ENCODE measurements around the gene PLCL2. TPM values are rescaled to one million over a fixed set of nuclear protein-coding genes. Genes with fewer than 3 reads are reported as not detected.
"Not testable (repeated sequence)": the region's sequence is repeated elsewhere in the genome, so short reads cannot be mapped to it uniquely, and the experiment has no call there.

PLCL2 gene
- total RNA-seq, 1 experiment from 2014 or later: 3.0 TPM

DNA sequence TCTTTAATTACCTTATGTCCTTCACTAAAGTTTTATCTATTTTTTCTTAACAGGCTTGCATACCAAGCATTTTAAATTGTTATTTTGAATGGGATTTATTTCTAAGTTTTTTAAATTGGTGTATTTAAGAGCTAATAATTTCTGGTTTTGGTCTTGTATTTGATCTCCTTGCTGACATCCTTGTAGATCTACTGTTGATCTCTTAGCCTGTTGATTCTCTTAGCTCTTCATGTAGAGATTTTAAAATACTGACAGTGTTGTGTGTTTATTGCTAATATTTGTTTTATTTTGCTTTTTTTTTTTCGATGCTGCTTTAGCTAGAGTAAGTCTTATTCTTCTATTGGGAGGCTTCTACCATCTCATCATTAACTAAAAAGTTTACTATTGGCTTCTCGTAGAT, 65.5 kb downstream of the PLCL2 start:
- in situ Hi-C loops (cut with HindIII; ENCODE audit: low pct_unique_long_range_greater_than_20kb, low sequenced_read_pairs) (no loop called here), intact Hi-C loops (cut with micrococcal nuclease; ENCODE audit: unreplicated experiment) (no loop called here)
- Histone ChIP-seq H3K4me1 (ENCODE audit: control insufficient read depth, insufficient read depth, low read length) (no peaks in the 10 kb centered on the region), H3K9me3 (ENCODE audit: control insufficient read depth, insufficient read depth, low read depth, low read length) (no peaks in the 10 kb centered on the region), H3K36me3 (ENCODE audit: control insufficient read depth, insufficient read depth, low read length) (no peaks in the 10 kb centered on the region), H3K27me3 (ENCODE audit: control insufficient read depth, insufficient read depth, low read length) (no peaks in the 10 kb centered on the region), H3K4me3 (ENCODE audit: low read depth in 2 of 2, low read length in 2 of 2) (no peak overlapping the region), H3K27ac (ENCODE audit: low read length) (no peak overlapping the region)
- ATAC-seq (no peak), DNase-seq (ENCODE audit: low read depth, low spot score) (no peak)
- TF ChIP-seq, protein P1, sequence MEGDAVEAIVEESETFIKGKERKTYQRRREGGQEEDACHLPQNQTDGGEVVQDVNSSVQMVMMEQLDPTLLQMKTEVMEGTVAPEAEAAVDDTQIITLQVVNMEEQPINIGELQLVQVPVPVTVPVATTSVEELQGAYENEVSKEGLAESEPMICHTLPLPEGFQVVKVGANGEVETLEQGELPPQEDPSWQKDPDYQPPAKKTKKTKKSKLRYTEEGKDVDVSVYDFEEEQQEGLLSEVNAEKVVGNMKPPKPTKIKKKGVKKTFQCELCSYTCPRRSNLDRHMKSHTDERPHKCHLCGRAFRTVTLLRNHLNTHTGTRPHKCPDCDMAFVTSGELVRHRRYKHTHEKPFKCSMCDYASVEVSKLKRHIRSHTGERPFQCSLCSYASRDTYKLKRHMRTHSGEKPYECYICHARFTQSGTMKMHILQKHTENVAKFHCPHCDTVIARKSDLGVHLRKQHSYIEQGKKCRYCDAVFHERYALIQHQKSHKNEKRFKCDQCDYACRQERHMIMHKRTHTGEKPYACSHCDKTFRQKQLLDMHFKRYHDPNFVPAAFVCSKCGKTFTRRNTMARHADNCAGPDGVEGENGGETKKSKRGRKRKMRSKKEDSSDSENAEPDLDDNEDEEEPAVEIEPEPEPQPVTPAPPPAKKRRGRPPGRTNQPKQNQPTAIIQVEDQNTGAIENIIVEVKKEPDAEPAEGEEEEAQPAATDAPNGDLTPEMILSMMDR (IDR thresholded peaks at IDR 0.05): no peak
- TF ChIP-seq, protein P2, sequence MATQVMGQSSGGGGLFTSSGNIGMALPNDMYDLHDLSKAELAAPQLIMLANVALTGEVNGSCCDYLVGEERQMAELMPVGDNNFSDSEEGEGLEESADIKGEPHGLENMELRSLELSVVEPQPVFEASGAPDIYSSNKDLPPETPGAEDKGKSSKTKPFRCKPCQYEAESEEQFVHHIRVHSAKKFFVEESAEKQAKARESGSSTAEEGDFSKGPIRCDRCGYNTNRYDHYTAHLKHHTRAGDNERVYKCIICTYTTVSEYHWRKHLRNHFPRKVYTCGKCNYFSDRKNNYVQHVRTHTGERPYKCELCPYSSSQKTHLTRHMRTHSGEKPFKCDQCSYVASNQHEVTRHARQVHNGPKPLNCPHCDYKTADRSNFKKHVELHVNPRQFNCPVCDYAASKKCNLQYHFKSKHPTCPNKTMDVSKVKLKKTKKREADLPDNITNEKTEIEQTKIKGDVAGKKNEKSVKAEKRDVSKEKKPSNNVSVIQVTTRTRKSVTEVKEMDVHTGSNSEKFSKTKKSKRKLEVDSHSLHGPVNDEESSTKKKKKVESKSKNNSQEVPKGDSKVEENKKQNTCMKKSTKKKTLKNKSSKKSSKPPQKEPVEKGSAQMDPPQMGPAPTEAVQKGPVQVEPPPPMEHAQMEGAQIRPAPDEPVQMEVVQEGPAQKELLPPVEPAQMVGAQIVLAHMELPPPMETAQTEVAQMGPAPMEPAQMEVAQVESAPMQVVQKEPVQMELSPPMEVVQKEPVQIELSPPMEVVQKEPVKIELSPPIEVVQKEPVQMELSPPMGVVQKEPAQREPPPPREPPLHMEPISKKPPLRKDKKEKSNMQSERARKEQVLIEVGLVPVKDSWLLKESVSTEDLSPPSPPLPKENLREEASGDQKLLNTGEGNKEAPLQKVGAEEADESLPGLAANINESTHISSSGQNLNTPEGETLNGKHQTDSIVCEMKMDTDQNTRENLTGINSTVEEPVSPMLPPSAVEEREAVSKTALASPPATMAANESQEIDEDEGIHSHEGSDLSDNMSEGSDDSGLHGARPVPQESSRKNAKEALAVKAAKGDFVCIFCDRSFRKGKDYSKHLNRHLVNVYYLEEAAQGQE (IDR thresholded peaks at IDR 0.05; ENCODE audit: insufficient read depth in 1 of 2, low read depth in 2 of 2, low read length in 1 of 2): no peak
- TF ChIP-seq POLR2AphosphoS5 (IDR thresholded peaks at IDR 0.05; ENCODE audit: low read depth, low read length): no peak
- TF ChIP-seq TCF7L2 (IDR thresholded peaks at IDR 0.05; ENCODE audit: low read depth, low read length): no peak
- no peak for TF ChIP-seq SIN3A (IDR thresholded peaks at IDR 0.05; ENCODE audit: borderline replicate concordance, insufficient read depth, low read depth, low read length)
- ChIA-PET CTCF (no interaction called here), POLR2A (no interaction called here)
- BruUV-seq (replicated peaks): no TSS peak

DNA sequence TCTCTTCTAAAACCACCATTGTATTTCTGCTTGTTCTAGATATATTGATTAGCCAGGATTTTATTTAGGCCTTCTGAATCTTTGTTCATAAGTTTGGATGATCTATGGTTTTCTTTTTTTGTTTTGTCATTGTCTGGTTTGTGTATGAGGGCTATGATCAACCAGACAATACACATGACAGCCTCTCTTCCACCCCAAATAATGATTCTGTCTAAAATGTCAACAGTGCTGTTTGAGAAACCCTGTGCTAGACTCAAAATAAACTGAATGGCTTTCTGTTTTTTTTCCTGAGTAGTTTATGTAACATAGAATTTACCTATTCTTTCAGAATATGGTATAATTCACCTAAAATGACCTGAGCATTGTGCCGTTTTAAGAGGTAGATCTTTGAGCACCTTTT, 66.1 kb downstream of the PLCL2 start:
- TF ChIP-seq SIN3A (IDR thresholded peaks at IDR 0.05; ENCODE audit: borderline replicate concordance, insufficient read depth, low read depth, low read length) (no peak), TCF7L2 (IDR thresholded peaks at IDR 0.05; ENCODE audit: low read depth, low read length) (no peak), POLR2AphosphoS5 (IDR thresholded peaks at IDR 0.05; ENCODE audit: low read depth, low read length) (no peak)
- TF ChIP-seq, protein P1 (IDR thresholded peaks at IDR 0.05): no peak
- TF ChIP-seq, protein P2 (IDR thresholded peaks at IDR 0.05; ENCODE audit: insufficient read depth in 1 of 2, low read depth in 2 of 2, low read length in 1 of 2): no peak
- Histone ChIP-seq H3K27me3 (ENCODE audit: control insufficient read depth, insufficient read depth, low read length) (no peaks in the 10 kb centered on the region), H3K27ac (ENCODE audit: low read length) (no peak overlapping the region), H3K4me1 (ENCODE audit: control insufficient read depth, insufficient read depth, low read length) (no peaks in the 10 kb centered on the region), H3K4me3 (ENCODE audit: low read depth in 2 of 2, low read length in 2 of 2) (no peak overlapping the region), H3K36me3 (ENCODE audit: control insufficient read depth, insufficient read depth, low read length) (no peaks in the 10 kb centered on the region), H3K9me3 (ENCODE audit: control insufficient read depth, insufficient read depth, low read depth, low read length) (no peaks in the 10 kb centered on the region)
- intact Hi-C loops (cut with micrococcal nuclease; ENCODE audit: unreplicated experiment): no loop called here
- ChIA-PET CTCF (no interaction called here), POLR2A (no interaction called here)
- ATAC-seq (no peak), DNase-seq (ENCODE audit: low read depth, low spot score) (no peak)
- in situ Hi-C loops (cut with HindIII; ENCODE audit: low pct_unique_long_range_greater_than_20kb, low sequenced_read_pairs): no loop called here
- BruUV-seq (replicated peaks): no TSS peak

DNA sequence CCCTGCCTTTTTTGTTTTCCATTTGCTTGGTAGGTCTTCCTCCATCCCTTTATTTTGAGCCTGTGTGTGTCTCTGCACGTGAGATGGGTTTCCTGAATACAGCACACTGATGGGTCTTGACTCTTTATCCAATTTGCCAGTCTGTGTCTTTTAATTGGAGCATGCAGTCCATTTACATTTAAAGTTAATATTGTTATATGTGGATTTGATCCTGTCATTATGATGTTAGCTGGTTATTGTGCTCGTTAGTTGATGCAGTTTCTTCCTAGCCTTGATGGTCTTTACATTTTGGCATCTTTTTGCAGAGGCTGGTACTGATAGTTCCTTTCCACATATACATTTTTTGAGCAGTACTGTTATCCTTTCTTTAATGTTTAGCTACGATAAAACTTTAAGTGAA, 73.1 kb downstream of the PLCL2 start:
- H3K4me1 ChIP-seq (ENCODE audit: control insufficient read depth, insufficient read depth, low read length); CTCF ChIA-PET; POLR2A ChIA-PET; H3K27ac ChIP-seq (ENCODE audit: low read length); intact Hi-C loops (cut with micrococcal nuclease; ENCODE audit: unreplicated experiment); DNase-seq (ENCODE audit: low read depth, low spot score); H3K4me3 ChIP-seq (ENCODE audit: low read depth in 2 of 2, low read length in 2 of 2); H3K27me3 ChIP-seq (ENCODE audit: control insufficient read depth, insufficient read depth, low read length); in situ Hi-C loops (cut with HindIII; ENCODE audit: low pct_unique_long_range_greater_than_20kb, low sequenced_read_pairs); H3K9me3 ChIP-seq (ENCODE audit: control insufficient read depth, insufficient read depth, low read depth, low read length); ATAC-seq; H3K36me3 ChIP-seq (ENCODE audit: control insufficient read depth, insufficient read depth, low read length); BruUV-seq (replicated peaks): not testable (repeated sequence)

Data from Panc1 (cell line).